ENCODE measurements around the gene ASB6. TPM values are rescaled to one million over a fixed set of nuclear protein-coding genes. Genes with fewer than 3 reads are reported as not detected.
"Not testable (repeated sequence)": the region's sequence is repeated elsewhere in the genome, so short reads cannot be mapped to it uniquely, and the experiment has no call there.

The ASB6 gene
- total RNA-seq, 1 donor, result 20.3 TPM

- DNase-seq (ENCODE audit: low read depth), result peak; percentile 34
- TF ChIP-seq CTCF (IDR thresholded peaks at IDR 0.05; ENCODE audit: insufficient read depth, low read depth, low read length), result no peak
- H3K4me3 ChIP-seq (ENCODE audit: low read depth, low read length), result peak overlapping the region; percentile 96
Measured at GRCh38 chr9:129640086-129640870, 1.7 kb downstream of the ASB6 start.

- DNase-seq (ENCODE audit: low read depth), result no peak
- no peak overlapping the region for H3K4me3 ChIP-seq (ENCODE audit: low read depth, low read length)
- TF ChIP-seq CTCF (IDR thresholded peaks at IDR 0.05; ENCODE audit: insufficient read depth, low read depth, low read length), result no peak
Measured at GRCh38 chr9:129639756-129640085, 2.2 kb downstream of the ASB6 start.

GRCh38 chr9:129639034-129639630 is 2.8 kb downstream of the ASB6 start:
- no peak for DNase-seq (ENCODE audit: low read depth)
- no peak overlapping the region for H3K4me3 ChIP-seq (ENCODE audit: low read depth, low read length)
- TF ChIP-seq CTCF (IDR thresholded peaks at IDR 0.05; ENCODE audit: insufficient read depth, low read depth, low read length), result no peak

GRCh38 chr9:129637673-129638439 is 4.1 kb downstream of the ASB6 start:
- TF ChIP-seq CTCF (IDR thresholded peaks at IDR 0.05; ENCODE audit: insufficient read depth, low read depth, low read length), result no peak
- H3K4me3 ChIP-seq (ENCODE audit: low read depth, low read length), result no peak overlapping the region
- DNase-seq (ENCODE audit: low read depth), result no peak

- H3K4me3 ChIP-seq (ENCODE audit: low read depth, low read length), result no peak overlapping the region
- no peak for TF ChIP-seq CTCF (IDR thresholded peaks at IDR 0.05; ENCODE audit: insufficient read depth, low read depth, low read length)
- no peak for DNase-seq (ENCODE audit: low read depth)
Measured at GRCh38 chr9:129637102-129637501, 4.8 kb downstream of the ASB6 start.

GRCh38 chr9:129636343-129636742 is 5.6 kb downstream of the ASB6 start:
- not testable (repeated sequence) for H3K4me3 ChIP-seq (ENCODE audit: low read depth, low read length); DNase-seq (ENCODE audit: low read depth)
